ENCODE results near the gene CD99.

DNA sequence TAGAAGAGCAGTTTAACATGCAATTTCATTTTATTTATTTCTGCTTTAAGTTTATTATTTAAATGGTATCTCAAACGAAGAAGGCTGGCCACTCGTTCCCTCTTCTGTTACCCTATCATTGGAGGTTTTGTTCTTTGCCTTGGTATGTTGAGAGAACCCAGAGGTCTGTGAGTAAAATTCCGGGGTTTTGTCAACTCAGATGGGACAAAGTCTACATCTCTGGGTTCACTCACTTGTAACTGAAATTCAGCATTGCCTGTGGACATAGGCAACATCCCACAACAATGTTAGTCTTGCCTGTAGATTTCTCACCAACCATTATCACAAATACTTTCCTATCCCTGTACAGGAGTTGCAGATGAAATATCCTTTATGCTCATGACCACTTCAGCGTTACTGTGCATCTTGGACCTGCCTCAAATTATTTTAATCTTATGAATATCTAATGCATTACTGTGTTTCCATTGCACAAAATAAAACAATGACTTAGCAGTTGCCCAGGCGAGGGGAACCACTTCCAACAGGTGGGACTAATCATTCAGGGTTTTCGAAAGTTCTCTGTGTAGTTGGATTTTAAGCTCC, 33.5 kb upstream of the CD99 start:
- TF ChIP-seq, protein P1, sequence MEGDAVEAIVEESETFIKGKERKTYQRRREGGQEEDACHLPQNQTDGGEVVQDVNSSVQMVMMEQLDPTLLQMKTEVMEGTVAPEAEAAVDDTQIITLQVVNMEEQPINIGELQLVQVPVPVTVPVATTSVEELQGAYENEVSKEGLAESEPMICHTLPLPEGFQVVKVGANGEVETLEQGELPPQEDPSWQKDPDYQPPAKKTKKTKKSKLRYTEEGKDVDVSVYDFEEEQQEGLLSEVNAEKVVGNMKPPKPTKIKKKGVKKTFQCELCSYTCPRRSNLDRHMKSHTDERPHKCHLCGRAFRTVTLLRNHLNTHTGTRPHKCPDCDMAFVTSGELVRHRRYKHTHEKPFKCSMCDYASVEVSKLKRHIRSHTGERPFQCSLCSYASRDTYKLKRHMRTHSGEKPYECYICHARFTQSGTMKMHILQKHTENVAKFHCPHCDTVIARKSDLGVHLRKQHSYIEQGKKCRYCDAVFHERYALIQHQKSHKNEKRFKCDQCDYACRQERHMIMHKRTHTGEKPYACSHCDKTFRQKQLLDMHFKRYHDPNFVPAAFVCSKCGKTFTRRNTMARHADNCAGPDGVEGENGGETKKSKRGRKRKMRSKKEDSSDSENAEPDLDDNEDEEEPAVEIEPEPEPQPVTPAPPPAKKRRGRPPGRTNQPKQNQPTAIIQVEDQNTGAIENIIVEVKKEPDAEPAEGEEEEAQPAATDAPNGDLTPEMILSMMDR (IDR thresholded peaks at IDR 0.05): no peak
- TF ChIP-seq POLR2A (IDR thresholded peaks at IDR 0.05): no peak

All from vagina (tissue), 2 donors.